Peyer's patch (tissue), 4 donors: ENCODE measurements around the gene INTS6L. TPM values are rescaled to one million over a fixed set of nuclear protein-coding genes. Genes with fewer than 3 reads are reported as not detected.

Experiments
- DNase-seq, 3 donors: peaks; one replicate each; pipeline ENCODE4 v3.0.0-alpha.2; 2017 to 2019
- H3K27ac ChIP-seq, 4 donors: fragments of 200-600 bp; sonication (generic); one replicate each; pipeline ENCODE4 v1.5.1; 2016 to 2019
- H3K27me3 ChIP-seq, 2 donors: fragments of 200-600 bp; sonication (generic); one replicate each; pipeline ENCODE4 v1.5.1; 2019
- H3K36me3 ChIP-seq, 3 donors: fragments of 200-600 bp; sonication (generic); one replicate each; pipeline ENCODE4 v1.5.1; 2016 to 2019
- H3K4me1 ChIP-seq, 4 donors: fragments of 200-600 bp; sonication (generic); one replicate each; pipeline ENCODE4 v1.5.1; 2016 to 2019
- H3K4me3 ChIP-seq, 4 donors: fragments of 200-600 bp; sonication (generic); 1 replicate in 3 of 4; 2 replicates in 1 of 4; pipeline ENCODE4 v1.5.1; 2016 to 2019; ENCODE audit warnings: mild to moderate bottlenecking in 1 of 4
- H3K9me3 ChIP-seq, 4 donors: fragments of 200-600 bp; sonication (generic); one replicate each; pipeline ENCODE4 v1.5.1; 2016 to 2019; ENCODE audit warnings: mild to moderate bottlenecking in 1 of 4
- CTCF ChIP-seq, 6 experiments: fragments of 450-650 bp in 4 of 6; fragments of 200-600 bp in 2 of 6; sonication (generic) in 1 of 6; IDR thresholded peaks; one replicate each; pipeline ENCODE4 v1.5.1; 2017 to 2019; ENCODE audit warnings: antibody characterized with exemption in 6 of 6, mild to moderate bottlenecking in 3 of 6, moderate library complexity in 1 of 6
- POLR2A ChIP-seq, 2 donors: fragments of 450-650 bp; IDR thresholded peaks; one replicate each; pipeline ENCODE4 v1.5.1; 2017; ENCODE audit warnings: antibody characterized with exemption in 2 of 2, mild to moderate bottlenecking in 2 of 2, moderate library complexity in 2 of 2
- total RNA-seq, 4 donors: library from RNA; depleted of rRNA; stranded (reverse); fragments of >200 nt; gene quantifications; one replicate each; pipeline ENCODE4 v1.1.0, GENCODE V29; 2016

Gene INTS6L
- total RNA-seq, 4 donors from 2014 or later = 8.2 to 71.8 (median 11.4) TPM

GRCh38 chrX:135484641-135485289 is 35.7 kb upstream of the INTS6L start:
- DNase-seq = peak in 1 of 3 donors; percentile 47
- Histone ChIP-seq H3K36me3 (no peaks in the 10 kb centered on the region), H3K27me3 (no peaks in the 10 kb centered on the region), H3K9me3 (no peaks in the 10 kb centered on the region), H3K4me1 (no peaks in the 10 kb centered on the region), H3K4me3 (no peak overlapping the region), H3K27ac (no peak overlapping the region)
- no peak for TF ChIP-seq POLR2A (IDR thresholded peaks at IDR 0.05)
- TF ChIP-seq CTCF (IDR thresholded peaks at IDR 0.05) = peak in 5 of 6 experiments; percentile 28 to 63 (median 61)

GRCh38 chrX:135489542-135489941 is 30.9 kb upstream of the INTS6L start:
- no peak for DNase-seq

GRCh38 chrX:135490979-135491514 is 29.4 kb upstream of the INTS6L start:
- no peak for TF ChIP-seq CTCF (IDR thresholded peaks at IDR 0.05)
- TF ChIP-seq POLR2A (IDR thresholded peaks at IDR 0.05) = no peak
- H3K9me3 ChIP-seq = no peaks in the 10 kb centered on the region
- no peaks in the 10 kb centered on the region for H3K27me3 ChIP-seq
- no peak for DNase-seq
- no peak overlapping the region for H3K4me3 ChIP-seq
- no peaks in the 10 kb centered on the region for H3K4me1 ChIP-seq
- H3K27ac ChIP-seq = no peak overlapping the region
- no peaks in the 10 kb centered on the region for H3K36me3 ChIP-seq

More at GRCh38 chrX:135489542-135489941, 30.9 kb upstream of the INTS6L start:
- H3K4me1 ChIP-seq = no peaks in the 10 kb centered on the region
- no peaks in the 10 kb centered on the region for H3K36me3 ChIP-seq
- no peak for TF ChIP-seq POLR2A (IDR thresholded peaks at IDR 0.05)
- H3K27ac ChIP-seq = no peak overlapping the region
- H3K27me3 ChIP-seq = no peaks in the 10 kb centered on the region
- H3K4me3 ChIP-seq = no peak overlapping the region
- no peaks in the 10 kb centered on the region for H3K9me3 ChIP-seq

- no peak overlapping the region for H3K27ac ChIP-seq
- H3K36me3 ChIP-seq = no peaks in the 10 kb centered on the region
- H3K4me3 ChIP-seq = no peak overlapping the region
- DNase-seq = no peak
- H3K9me3 ChIP-seq = no peaks in the 10 kb centered on the region
- no peak for TF ChIP-seq POLR2A (IDR thresholded peaks at IDR 0.05)
- TF ChIP-seq CTCF (IDR thresholded peaks at IDR 0.05) = no peak
- no peaks in the 10 kb centered on the region for H3K4me1 ChIP-seq
- no peaks in the 10 kb centered on the region for H3K27me3 ChIP-seq
Measured at GRCh38 chrX:135494453-135494852, 26.0 kb upstream of the INTS6L start.

GRCh38 chrX:135497736-135498135 is 22.7 kb upstream of the INTS6L start:
- H3K9me3 ChIP-seq = no peaks in the 10 kb centered on the region
- no peak for TF ChIP-seq CTCF (IDR thresholded peaks at IDR 0.05)
- no peak for TF ChIP-seq POLR2A (IDR thresholded peaks at IDR 0.05)

GRCh38 chrX:135498236-135498635 is 22.2 kb upstream of the INTS6L start:
- Histone ChIP-seq H3K27me3 (no peaks in the 10 kb centered on the region), H3K4me1 (no peaks in the 10 kb centered on the region), H3K27ac (no peak overlapping the region), H3K4me3 (no peak overlapping the region), H3K9me3 (no peaks in the 10 kb centered on the region), H3K36me3 (no peaks in the 10 kb centered on the region)
- TF ChIP-seq CTCF (IDR thresholded peaks at IDR 0.05) (no peak), POLR2A (IDR thresholded peaks at IDR 0.05) (no peak)
- DNase-seq = no peak

More at GRCh38 chrX:135497736-135498135, 22.7 kb upstream of the INTS6L start:
- Histone ChIP-seq H3K4me1 (no peaks in the 10 kb centered on the region), H3K27ac (no peak overlapping the region), H3K27me3 (no peaks in the 10 kb centered on the region), H3K4me3 (no peak overlapping the region), H3K36me3 (no peaks in the 10 kb centered on the region)
- DNase-seq = no peak
